Activated CD4-positive, alpha-beta T cell treated with anti-CD3 and anti-CD28 coated beads, Interleukin-2, amount 50 U/mL, for 24 hours (primary cell): ENCODE data around the gene PRSS57.

Experiments
- DNase-seq, 2 donors: peaks; one replicate each; pipeline ENCODE4 v3.0.0-alpha.2; 2020; ENCODE audit warnings: low read depth in 1 of 2, low spot score in 1 of 2

PRSS57 gene

DNA sequence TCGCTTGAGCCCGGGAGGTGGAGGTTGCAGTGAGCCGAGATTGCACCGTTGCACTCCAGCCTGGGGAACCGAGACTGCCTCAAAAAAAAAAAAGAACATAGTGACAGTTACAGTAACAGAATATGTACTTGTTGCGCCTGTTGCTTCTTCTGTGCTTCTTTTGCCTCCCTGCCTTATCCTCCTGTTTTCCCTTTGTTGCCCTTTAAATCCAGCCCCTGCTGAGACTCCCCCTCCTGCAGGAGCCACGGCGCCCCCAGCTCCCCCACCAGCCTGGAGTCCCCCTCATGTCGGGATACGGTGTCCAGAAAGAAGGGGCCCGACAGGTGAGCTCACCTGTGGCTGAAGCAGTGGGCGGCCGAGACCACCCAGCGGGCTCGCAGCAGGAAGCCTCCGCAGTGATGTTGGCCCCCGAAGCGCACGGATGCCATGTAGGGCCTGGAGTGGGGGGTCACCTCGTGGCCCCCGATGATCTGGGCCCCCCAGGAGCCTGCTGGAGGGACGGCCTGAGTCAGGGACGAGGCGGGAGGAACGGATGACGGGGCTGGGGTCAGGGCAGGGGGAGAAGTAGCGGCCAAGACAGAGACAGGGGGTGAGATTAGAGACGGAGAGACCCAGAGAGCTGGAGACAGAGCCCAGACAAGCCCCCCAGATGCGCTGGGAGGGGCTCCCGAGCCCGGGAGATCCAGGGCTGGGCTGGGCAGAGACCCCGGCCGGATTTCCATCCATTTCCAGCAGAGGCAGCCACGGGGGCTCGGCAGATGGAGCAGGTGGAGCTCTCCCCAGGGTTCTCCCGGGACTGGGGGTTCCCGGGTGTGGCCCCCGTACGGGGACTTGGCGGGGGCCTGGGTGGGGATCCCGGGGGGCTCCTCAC, 536 bp downstream of the PRSS57 start:
- no peak for DNase-seq

DNA sequence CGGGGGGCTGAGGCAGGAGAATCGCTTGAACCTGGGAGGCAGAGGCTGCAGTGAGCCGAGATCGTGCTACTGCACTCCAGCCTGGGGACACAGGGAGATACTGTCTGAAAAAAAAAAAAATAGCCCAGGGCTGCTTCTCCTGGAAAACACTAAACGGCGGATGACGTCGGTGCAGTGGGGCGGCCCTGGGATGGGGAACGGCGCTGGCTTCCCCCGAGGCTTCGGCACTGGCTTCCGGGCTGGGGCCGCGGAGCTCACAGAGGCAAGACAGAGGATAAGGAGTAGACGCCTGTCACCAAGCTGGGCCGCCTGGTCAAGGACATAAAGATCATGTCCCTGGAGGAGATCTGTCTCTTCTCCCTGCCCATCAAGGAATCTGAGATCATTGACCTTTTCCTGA, 5.0 kb downstream of the PRSS57 start:
- DNase-seq, result no peak

DNA sequence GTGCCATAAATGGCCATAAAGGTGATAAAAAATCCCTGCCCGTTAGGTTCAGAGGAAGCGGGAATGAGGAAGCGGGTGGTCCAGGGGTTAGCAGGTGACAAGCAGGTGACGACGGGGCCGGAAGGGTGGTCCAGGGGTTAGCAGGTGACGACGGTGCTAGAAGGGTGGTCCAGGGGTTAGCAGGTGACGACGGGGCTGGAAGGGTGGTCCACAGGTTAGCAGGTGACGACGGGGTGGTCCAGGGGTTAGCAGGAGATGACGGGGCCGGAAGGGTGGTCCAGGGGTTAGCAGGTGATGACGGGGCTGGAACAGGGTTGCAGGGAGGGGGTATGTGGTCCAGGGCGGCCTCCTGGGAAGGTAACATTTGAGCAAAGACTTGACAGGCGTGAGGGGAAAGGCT, 6.3 kb downstream of the PRSS57 start:
- no peak for DNase-seq

DNA sequence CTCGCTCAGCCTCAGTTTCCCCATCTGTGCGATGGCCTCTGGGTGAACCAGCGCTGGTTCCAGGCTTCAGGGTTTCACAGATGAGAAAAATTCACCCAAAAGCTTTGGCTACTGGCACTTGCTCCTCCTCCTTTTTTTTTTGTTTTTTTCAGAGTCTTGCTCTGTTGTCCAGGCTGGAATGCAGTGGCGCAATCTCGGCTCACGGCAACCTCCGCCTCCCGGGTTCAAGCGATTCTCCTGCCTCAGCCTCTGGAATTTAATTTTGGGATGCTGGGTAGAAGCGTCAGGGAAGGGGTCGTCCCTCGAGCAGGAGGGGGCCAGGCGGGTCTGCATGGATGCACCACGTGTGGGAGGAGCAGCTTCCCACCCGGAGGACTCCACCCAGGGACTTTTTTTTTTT, 7.0 kb downstream of the PRSS57 start:
- no peak for DNase-seq

DNA sequence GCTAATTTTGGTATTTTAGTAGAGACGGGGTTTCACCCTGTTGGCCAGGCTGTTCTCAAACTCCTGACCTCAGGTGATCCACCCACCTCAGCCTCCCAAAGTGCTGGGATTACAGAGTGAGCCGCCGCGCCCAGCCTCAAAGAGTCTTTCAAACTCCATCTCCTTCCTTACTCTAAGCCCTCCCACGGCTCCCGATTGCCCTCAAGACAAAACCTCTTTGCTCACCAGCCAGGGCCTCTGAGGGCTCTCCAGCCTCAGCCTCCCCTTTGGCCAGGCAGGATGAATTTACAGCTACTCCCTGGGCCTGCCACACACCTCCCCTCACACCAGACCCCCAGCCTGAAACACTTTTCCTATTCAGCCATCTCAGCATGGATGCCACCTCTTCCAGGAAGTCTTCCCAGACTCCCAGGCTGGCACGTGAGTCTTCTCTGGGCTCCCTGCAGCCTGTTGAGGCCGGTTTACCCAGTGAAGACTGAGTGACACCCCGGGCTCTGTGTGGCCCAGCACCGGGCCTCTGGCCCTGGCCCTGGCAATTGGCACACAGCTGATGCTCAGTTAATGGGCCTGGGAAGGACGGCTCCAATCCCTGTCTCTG, 7.6 kb downstream of the PRSS57 start:
- no peak for DNase-seq

DNA sequence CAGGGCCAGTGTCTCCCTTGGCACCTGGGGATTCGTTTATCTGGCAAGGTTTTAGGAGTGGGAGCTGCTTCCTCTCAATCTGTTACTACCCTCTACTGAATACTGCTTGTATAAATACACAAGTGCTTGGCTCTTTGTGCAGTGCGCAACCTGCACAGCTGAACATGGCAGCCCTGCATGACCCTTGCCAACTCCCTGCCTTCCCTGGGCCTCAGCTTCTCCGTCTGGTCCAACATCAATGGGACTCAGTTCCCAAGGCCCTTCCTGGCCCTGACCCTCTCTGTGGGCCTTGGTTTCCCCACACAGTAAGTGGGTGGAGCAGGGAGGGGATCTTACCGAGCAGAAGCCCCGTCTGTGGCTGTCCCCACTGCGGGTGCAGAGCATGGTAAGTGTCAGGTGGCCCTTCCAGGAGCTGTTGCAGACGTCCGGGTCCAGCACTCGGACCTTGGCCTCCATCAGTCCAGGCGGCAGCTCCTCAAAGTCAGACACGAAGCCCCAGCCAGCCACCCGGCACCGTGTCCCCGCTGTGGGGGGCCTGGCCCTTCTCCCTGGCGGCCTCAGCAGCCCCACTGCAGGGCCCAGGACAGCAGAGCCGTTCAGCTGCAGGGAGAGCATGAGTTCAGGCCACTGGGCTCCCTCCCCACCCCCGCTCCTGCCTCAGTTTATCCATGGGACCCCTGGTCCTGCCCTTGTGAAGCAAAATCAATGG, 8.5 kb downstream of the PRSS57 start:
- DNase-seq, result no peak

DNA sequence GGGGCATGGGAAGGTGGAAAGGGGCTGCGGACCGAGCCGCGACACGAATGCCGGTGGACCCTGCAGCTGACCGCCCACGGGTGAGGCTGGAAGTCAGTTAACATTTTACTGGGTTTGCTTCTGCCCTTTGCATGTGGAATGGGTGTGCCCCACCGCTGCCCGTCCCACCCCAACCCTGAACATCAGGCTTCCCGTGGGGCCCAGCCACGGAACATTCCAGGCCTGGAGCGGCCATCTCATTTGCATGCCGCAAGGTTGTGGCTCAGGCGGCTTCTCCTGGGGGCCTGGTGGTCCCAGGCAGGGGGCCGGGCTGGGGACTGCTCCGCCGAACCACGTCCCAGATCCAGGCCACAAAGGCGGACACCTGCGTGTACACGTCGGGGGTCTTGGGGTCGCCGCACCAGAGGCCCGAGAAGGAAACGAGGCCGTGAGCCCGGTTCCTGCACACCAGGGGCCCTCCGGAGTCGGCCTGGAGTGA, 9.8 kb downstream of the PRSS57 start:
- no peak for DNase-seq

DNA sequence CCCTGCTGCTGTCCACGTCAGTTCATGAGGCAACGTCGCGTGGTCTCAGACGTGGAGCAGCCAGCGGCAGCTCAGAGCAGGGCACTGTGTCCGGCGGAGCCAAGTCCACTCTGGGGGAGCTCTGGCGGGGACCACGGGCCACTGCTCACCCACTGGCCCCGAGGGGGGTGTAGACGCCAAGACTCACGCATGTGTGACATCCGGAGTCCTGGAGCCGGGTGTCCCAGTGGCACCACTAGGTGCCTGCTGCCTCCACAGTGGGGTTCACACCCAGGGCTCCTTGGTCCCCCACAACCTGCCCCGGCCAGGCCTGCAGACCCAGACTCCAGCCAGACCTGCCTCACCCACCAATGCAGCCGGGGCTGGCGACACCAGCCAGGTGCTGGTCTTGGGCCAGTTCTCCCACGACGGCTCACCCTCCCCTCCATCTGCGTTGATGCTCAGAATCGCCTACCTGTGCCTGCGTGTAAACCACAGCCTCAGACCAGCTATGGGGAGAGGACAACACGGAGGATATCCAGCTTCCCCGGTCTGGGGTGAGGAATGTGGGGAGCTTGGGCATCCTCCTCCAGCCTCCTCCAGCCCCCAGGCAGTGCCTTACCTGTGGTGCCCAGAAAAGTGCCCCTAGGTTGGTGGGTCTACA, 12.5 kb downstream of the PRSS57 start:
- no peak for DNase-seq

DNA sequence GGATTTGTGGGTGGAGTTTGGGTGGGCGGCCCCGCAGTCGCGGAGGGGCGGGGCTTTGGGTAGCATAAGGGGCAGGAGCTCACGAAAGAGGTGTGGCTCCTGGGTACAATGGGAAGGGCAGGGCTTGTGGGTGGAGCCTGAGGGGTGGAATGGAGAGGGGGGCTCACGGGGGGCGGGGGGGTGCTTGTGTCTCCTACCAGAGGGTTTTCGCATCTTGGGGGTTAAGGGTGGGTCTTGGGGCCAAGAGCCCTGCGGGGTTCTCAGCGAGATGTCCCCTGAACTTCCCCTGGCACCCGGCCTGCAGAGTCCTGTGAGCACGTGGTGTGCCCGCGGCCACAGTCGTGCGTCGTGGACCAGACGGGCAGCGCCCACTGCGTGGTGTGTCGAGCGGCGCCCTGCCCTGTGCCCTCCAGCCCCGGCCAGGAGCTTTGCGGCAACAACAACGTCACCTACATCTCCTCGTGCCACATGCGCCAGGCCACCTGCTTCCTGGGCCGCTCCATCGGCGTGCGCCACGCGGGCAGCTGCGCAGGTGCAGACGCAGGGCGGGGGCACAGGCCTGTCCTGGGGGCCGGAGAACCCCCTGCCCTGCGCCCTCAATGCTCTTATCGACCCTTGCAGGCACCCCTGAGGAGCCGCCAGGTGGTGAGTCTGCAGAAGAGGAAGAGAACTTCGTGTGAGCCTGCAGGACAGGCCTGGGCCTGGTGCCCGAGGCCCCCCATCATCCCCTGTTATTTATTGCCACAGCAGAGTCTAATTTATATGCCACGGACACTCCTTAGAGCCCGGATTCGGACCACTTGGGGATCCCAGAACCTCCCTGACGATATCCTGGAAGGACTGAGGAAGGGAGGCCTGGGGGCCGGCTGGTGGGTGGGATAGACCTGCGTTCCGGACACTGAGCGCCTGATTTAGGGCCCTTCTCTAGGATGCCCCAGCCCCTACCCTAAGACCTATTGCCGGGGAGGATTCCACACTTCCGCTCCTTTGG, 13.9 kb downstream of the PRSS57 start:
- peak in 1 of 2 donors; percentile 94 for DNase-seq

DNA sequence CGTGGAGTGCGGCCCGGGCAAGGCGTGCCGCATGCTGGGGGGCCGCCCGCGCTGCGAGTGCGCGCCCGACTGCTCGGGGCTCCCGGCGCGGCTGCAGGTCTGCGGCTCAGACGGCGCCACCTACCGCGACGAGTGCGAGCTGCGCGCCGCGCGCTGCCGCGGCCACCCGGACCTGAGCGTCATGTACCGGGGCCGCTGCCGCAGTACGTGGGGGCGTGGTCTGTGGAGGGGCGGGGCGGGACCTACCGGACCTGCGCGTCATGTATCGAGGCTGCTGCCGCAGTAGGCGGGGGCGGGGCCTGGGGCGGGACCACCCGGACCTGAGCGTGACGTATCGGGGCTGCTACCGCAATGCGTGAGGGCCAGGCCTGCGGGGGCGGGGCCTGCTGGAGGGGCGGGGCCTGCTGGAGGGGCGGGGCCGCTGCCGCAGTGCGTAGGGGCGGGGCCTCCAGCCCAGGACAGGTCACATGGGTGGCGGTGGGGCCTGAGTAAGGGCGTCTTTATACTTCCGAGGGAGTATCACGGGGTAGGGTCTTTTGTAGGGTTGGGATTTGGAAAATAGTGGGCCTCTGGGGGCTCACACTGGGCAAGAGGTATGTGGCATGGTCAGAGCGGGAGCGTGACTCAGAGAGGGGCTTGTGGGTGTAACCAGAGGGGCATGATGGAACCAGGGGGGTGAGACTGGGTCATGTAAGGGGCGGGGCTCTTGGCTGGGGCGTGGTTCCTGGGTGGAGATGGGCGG, 14.8 kb downstream of the PRSS57 start:
- DNase-seq, result peak; percentile 99 to 100

DNA sequence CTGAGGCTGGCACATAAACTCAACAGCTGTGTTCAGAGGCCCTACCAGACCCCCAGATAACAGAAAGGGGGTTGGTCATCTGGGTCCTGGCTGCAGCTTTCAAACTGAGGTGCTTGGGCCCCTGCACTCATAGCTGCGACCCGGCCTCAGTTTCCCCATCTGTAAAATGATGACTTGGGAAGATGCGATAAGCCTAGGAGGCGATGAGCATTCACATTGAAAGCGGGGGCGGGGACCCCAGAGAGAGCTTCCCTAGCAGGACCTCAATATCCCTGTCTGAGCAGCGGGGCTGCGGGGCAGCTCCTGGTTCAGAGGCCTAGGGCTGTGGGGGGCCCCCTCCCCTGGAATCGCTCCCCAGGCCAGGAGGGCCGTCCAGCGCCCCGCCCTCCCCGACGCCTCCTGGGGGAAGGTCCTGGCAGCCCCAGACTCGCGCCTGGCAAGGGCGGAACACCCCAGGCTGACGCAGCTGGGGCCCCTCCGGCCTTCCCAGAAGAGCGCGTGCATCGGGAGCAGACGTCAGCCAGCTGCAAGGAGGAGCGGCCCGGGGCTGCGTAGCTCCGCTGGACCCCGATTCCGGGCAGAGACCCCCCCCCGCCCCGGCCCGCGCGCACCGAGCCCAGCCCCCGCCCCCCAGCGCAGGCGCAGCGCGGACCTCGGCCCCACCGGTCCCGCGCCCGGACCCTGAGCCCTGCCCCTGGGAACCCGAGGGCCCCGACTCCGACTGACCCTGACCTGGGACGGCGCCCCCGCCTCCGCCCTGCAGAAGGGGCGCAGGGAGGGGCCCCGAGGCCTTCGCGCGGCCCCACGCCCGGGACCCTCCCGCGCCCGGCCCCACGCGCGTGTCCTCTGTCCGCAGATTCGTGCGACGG, 15.6 kb downstream of the PRSS57 start:
- no peak for DNase-seq

DNA sequence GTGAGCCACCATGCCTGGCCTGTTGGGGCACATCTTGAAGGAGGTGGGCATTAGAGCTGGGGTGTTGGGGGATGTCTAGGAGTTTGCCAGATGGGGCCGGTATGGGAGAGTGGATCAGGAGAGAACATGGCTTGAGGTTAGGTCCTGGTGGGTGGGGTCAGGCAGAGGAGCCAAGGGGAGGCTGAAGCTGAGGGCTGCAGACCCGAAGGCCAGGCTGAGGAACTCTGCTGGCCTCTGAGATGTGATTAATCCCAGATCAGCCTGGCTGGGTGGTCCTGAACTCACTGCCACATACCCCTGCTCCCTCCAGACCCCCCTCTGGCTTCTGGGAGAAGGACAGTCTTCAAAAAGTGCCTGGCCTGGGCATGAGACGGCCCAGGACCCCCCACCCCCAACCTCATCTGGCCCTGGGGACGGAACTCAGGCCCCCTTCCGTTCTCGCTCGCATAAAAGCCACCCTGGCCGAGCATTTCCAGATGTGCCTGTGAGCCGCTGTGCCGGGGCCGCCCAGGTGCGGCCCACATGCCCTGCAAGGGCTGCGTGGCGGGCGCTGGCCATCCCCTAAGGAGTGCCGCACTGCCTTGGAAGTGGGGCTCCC, 16.4 kb downstream of the PRSS57 start:
- DNase-seq, result no peak

DNA sequence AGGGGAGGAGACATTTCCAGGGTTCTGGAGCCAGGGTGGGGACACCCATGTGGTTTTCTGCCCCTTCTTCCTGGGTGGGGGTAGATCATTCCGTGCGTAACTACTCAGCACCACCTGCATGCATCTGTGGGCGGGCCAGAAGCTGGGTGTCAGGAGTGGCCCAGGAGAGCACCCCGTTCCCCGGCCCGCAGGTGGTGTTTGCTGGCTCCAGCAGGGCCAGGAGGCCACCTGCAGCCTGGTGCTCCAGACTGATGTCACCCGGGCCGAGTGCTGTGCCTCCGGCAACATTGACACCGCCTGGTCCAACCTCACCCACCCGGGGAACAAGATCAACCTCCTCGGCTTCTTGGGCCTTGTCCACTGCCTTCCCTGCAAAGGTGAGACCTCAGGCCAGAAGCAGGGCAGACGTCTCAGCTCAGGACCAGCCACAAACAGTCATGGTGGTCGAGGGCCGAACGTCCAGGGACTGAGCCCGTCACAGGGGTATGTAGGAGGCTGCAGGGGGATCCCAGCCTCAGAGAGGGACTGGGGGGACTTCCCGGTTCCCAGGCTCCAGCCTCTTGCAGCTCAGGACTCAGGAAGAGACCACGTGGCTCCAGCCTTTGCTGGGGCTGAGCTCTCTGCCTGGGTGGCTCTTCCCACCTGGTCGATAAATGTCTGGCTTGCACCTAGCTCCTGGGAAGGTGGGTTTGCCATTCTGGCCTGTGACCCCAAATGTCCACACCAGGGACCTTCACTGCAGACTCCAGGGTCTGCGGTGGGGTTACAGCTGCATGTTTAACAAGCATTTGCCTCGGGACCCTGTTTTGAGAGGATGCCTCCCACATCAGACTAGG, 17.4 kb downstream of the PRSS57 start:
- DNase-seq, result no peak

DNA sequence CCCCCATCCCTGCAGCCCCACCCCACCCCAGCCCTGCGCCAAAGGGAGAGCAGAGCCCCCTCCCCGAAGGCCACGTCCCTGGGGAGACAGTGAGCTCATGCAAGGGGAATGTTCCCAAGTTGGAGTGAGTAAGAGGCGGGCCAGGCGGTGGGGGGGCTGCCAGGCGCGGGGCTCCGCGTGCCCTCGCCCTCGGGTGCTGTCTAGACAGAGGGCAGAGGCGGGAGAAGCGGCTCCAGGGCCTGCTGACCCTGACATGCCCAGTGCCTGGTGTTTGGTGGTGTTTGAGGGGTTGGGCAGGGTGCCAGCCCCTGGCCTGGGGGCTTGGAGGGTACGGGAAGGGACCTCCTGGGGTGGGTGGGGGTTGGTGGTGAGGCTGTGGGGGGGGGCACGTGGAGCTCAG, 18.1 kb downstream of the PRSS57 start:
- DNase-seq, result no peak

DNA sequence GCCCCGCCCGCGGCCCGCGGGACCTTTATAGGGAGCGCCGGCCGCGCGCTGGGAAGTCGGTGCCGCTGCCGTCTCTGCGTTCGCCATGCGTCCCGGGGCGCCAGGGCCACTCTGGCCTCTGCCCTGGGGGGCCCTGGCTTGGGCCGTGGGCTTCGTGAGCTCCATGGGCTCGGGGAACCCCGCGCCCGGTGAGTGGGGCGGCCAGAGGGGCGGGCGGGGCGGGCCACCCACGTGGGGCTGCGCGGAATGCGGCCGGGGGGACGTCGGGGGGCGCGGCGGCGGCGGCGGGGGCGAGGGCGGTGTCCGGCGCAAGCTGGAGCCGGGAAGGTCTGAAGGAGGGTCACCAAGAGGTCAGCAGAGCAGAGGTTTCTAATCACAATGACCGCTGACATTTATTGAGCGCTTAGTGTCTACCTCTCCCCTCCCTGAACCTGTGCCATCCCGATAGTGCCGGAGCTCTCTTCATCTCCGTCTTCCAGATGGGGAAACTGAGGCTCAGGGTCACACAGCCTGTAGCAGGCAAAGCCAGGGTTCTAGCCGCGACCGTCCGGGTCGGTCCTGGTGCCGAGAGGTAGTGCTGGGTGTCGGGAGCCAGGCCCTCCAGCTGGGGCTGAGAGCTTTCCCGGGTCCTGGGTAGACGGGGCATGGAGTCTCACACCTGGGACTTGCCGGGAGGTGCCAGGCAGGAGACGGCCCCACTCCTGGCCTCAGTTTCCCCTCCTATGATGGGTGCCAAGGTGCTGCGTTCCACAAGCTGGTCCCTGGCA, 18.7 kb downstream of the PRSS57 start, which contains the start of gene FSTL3:
TSS of gene FSTL3 (plus strand) at position 54 of the 767 bp plus-strand sequence. CDS start at position 86, 32 bp downstream.
- DNase-seq, result no peak

DNA sequence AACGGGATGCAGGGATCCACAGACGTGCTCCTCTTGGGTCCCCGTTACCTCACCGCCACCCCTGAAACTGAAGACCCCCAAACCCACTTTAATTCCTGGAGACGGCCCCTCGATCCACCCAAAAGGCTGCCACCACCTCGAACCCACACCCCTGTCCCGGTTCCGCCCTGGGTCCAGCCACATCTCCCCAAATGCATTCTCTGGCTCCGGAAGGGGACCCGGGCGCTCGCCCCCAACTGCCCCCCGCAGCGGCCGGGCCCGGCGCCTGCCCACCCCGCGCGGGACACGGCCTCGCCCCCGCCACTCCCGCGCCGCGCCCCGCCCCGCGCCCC, 19.3 kb downstream of the PRSS57 start:
- no peak for DNase-seq
